NOMO-1 (cell line): ENCODE measurements around the gene ZMYND15.
A peak's percentile ranks its signal among the peaks of the same experiment; 100 is the strongest.

Experiments used
- DNase-seq, 2 experiments: peaks; one replicate each; lab custom pipeline; 2025; ENCODE audit not compliant: unreplicated experiment in 2 of 2; lab: John Stamatoyannopoulos, UW

ZMYND15 gene

DNA sequence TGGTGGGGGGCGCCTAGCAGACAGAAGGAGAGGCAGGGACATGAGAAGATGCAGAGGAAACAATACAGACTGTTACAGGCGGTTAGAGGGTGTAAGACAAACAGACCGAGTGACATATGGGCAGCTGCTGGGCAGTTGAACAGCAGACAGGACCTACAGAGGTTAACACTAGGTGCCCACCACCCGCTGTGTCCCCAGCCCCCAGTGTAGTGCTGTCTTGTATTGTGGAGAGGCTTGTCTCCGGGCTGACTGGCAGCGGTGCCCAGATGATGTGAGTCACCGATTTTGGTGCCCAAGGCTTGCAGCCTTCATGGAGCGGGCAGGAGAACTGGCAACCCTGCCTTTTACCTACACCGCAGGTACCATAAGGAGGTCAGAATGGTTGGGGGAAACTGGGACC is 2.5 kb downstream of the ZMYND15 start:
- no peak for DNase-seq

DNA sequence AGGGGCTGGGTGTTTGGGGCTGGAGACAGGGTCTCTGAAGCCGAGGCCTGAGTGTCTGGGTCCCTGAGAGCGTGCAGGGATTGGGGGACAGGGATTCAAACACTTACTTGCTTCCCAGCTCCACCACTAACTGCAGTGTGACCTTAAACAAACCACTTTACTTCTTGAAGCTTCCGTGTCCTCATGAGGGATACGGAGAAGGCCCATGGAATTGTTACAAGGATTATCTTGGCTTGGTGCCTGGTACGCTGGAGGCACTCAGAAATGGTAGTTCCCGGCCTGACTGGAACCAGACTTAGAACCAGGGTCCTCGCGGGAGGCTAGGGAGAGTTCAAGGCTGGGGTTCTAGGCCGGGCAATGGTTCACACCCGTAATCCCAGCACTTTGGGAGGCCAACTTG is 3.0 kb downstream of the ZMYND15 start:
- no peak for DNase-seq

GRCh38 chr17:4743216-4743615 is 3.6 kb downstream of the ZMYND15 start:
- no peak for DNase-seq

GRCh38 chr17:4743898-4744297 is 4.3 kb downstream of the ZMYND15 start:
- no peak for DNase-seq

DNA sequence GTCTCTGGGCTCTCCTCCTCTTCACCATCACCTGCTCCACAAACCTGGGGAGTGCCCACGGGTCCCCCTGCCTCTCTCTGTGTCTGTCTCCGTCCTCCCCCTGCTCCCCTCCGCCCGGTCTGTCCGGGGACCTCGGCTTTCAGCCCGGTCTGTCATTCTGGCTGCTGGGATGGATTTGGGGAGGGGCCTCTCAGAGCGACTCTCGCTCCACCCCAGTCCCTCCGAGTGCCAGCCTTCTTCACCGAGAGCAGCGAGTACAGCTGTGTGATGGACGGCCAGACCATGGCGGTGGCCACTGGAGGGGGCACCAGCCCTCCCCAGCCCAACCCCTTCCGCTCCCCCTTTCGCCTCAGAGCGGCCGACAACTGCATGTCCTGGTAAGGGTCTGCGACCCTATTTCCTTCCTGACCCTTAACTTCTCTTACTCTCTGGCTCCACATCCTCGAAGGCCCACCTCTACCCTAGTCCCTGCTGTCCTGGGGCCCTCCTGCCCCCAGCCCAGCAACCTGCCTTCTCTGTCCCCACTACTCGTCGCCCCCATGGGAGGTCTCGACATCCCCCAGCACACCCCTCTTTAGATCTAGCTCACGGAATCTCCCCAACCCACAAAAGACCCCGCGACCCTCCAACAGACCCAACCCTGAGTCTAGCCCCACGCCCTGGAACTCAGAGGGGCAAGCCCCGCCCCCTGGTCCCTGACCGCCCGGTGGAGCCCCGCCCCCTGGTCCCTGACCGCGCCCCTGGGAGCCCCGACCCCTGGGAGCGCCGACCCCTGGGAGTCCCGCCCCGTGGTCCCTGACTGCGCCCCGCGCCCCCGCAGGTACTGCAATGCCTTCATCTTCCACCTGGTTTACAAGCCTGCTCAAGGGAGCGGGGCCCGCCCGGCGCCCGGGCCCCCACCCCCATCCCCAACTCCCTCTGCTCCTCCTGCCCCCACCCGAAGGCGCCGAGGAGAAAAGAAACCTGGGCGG is 5.7 kb downstream of the ZMYND15 start:
- DNase-seq = no peak

- peak; percentile 33 to 63 for DNase-seq
These were observed 8.2 kb downstream of the ZMYND15 start for GRCh38 chr17:4747847-4748246.

DNA sequence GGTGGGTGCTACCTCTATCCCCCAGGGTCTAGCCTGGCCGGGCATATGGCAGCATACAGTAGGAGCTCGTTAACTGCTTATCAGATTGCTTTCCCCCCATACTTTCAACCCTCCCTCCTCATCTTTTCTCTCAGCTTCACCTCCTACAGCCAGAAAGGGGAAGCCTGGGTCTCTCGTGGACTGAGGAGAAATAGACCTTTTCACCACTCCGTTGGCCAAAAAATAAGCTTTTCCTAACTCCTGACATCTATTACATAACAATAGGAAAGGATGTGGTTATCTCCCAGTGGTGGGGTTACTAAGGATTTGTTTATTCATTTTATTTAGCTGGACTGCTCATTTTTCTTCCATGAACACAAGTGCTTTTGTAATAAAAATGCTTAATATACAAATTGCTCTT is 9.1 kb downstream of the ZMYND15 start:
- DNase-seq = peak in 1 of 2 experiments; percentile 25

DNA sequence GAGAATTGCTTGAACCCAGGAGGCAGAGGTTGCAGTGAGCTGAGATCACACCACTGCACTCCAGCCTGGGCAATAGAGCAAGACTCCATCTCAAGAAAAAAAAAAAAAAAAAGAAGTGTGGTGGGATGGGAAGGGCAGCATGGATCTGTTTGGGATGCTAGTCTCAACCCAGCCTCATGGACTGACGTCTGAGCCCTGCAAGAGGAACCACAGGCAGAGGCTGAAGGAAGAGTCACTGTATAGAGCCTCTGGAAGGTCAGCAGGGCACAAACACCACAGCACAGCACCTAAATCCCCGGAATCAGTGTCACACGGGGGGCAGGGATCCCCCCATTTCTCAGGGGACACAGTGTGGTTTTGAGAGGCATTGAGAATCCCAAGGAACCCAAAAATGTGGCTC is 11.0 kb downstream of the ZMYND15 start:
- no peak for DNase-seq

GRCh38 chr17:4751932-4752331 is 12.3 kb downstream of the ZMYND15 start:
- DNase-seq = no peak

- no peak for DNase-seq
These were observed 13.8 kb downstream of the ZMYND15 start for GRCh38 chr17:4753392-4753791.

DNA sequence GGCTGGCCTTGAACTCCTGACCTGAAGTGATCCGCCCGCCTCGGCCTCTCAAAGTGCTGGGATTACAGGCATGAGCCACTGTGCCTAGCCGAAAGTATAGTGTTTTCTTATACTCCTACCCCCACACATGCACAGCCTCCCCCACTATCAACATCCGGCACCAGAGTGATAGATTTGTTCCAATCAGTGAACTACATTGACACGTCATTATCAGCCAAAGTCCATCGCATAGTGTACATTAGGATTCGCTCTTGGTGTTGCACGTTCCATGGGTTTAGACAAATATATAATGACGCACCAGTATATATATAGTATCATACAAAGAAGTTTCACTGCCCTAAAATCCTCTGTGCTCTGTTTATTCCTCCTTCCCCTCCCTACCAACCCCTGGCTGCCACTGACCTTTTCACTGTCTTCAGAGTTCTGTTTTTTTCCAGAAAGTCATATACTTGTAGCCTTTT is 20.2 kb downstream of the ZMYND15 start:
- peak in 1 of 2 experiments; percentile 58 for DNase-seq

- DNase-seq = peak in 1 of 2 experiments; percentile 69
These were observed 25.0 kb downstream of the ZMYND15 start for GRCh38 chr17:4764595-4764994.

GRCh38 chr17:4766201-4766600 is 26.6 kb downstream of the ZMYND15 start:
- DNase-seq = peak; percentile 37 to 78

- DNase-seq = no peak
These were observed 27.1 kb downstream of the ZMYND15 start for GRCh38 chr17:4766723-4767122.

DNA sequence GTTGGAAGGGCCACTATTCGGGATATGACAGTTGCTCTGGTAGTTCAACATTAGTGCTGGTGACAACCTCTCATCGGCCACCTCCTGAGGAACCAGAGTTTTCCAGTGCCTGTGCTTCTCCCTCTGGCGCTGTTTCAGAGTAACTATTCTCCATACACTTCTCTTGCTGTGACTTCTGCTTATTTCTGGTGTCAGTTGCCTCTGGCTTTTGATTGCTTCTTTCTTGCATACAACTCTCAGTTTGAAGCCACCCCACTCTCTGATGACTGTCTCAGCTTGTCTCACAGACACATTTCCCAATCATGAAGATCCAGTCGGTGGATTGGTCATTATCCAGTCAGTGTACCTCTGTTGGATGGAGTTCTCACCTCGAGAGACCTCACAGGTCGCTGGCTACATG is 28.7 kb downstream of the ZMYND15 start:
- DNase-seq = peak; percentile 48 to 49

- DNase-seq = no peak
These were observed 30.0 kb downstream of the ZMYND15 start for GRCh38 chr17:4769628-4770027.

DNA sequence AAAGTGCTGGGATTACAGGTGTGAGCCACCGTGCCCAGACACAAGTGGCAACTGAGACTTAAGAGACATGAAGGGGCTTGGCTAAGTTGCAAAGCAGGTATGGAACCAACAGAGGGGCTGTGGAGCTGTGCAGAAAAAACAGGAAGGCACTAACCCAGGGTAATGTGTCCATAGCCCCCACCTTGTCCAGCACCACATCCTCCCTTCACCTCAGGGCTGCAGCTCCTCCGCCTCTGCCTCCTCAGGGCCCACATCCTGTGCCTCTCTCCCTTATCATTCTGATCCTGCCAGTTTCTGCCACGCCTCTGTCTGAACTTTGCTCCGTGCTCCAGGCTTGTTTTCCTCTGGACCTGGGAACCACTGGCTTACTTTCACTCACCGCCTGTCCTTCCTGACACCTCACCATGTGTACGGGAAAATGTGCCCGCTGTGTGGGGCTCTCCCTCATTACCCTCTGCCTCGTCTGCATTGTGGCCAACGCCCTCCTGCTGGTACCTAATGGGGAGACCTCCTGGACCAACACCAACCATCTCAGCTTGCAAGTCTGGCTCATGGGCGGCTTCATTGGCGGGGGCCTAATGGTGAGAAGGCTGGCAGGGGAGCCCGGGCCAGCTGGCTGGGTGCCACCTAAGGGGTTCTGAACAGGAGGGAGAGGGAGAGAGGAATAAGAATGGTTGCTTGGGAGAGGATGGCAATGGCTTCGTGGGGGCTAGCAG is 32.0 kb downstream of the ZMYND15 start, which contains the start of gene TM4SF5:
Gene TM4SF5, plus strand, starts transcription at position 368 of the 716 bp plus-strand sequence. Its CDS starts 37 bp downstream, at position 405.
- DNase-seq = no peak

GRCh38 chr17:4772235-4772613 is 32.6 kb downstream of the ZMYND15 start:
- no peak for DNase-seq

- DNase-seq = no peak
These were observed 38.5 kb downstream of the ZMYND15 start for GRCh38 chr17:4777969-4778760.

DNA sequence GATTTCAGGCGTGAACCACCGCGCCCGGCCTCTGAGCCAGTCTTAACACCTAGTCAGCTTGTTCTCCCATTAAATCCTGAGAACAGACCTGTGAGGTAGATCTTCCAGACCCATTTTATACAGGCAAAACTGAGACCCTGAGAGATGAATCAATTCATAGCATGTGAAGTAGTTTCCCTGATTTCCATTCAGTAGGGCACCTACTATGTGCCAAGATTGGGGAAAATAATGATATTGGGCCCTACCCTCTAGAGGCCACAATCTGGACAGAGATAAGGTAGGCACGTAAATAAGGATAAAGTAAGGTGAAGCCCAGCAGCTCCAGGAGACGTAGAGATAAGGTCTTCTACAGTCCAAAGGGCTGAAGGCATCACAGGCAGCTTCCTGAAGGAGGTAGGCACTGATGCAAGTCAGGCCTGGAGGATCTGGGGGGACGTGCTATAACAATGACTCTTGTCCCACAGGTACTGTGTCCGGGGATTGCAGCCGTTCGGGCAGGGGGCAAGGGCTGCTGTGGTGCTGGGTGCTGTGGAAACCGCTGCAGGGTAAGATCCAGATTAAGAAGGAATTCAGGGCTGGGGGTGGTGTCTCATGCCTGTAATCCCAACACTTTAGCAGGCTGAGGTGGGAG is 40.8 kb downstream of the ZMYND15 start:
- no peak for DNase-seq
